GM12878 (cell line): ENCODE results near the gene SLC39A13. TPM values are rescaled to one million over a fixed set of nuclear protein-coding genes. Genes with fewer than 3 reads are reported as not detected.

ENCODE experiments used
- ATAC-seq: fragments of 200-7000 bp; cut with Tn5 transposase; 3 replicates; pipeline ENCODE4 v1.9.1; 2020; ENCODE audit warnings: mild to moderate bottlenecking, moderate library complexity
- BruUV-seq: library from RNA; stranded (reverse); fragments of 400-500 nt; replicated peaks from 2 replicates; lab custom pipeline; 2021; lab: Mats Ljungman, UMichigan
- CTCF ChIA-PET: fragments of 300-600 bp; sonication (Branson Sonifier 250); formaldehyde crosslinking; extraction: SDS; loops from one replicate; lab custom pipeline; 2021; ENCODE audit warnings: inconsistent platforms; lab: Yijun Ruan, JAX
- POLR2A ChIA-PET: fragments of 350-600 bp; formaldehyde crosslinking; extraction: SDS; loops from one replicate; lab custom pipeline; 2021; ENCODE audit warnings: inconsistent platforms; lab: Charles Lee
- RAD21 ChIA-PET: fragments of 300-600 bp; sonication (Branson Sonifier 250); formaldehyde crosslinking; loops from one replicate; lab custom pipeline; 2023; ENCODE audit warnings: antibody characterized with exemption; ENCODE audit not compliant: unreplicated experiment; lab: Charles Lee
- SMC1A ChIA-PET: fragments of 300-600 bp; sonication (Branson Sonifier 250); formaldehyde crosslinking; loops from one replicate; lab custom pipeline; 2023; ENCODE audit not compliant: unreplicated experiment, uncharacterized antibody; lab: Charles Lee
- DNase-seq: peaks from one replicate; pipeline ENCODE4 v3.0.0-alpha.2; 2011; ENCODE audit warnings: low read depth, low spot score
- FAIRE-seq: peaks from 3 replicates; lab custom pipeline; 2011; peaks lifted over from hg19 to GRCh38; lab: Jason Lieb, UNC
- H2AFZ ChIP-seq: 2 replicates; pipeline ENCODE4 v1.6.0; 2011; ENCODE audit warnings: low read depth, low read length, control low read depth; ENCODE audit not compliant: control insufficient read depth
- H3K27ac ChIP-seq: 2 replicates; pipeline ENCODE4 v1.5.1; 2011; ENCODE audit warnings: control low read depth; ENCODE audit not compliant: control insufficient read depth, insufficient read depth
- H3K27me3 ChIP-seq, 2 experiments: replicated peaks in 1 of 2; 2 replicates each; pipeline versions ENCODE4 v1.6.0 to v1.6.1; 2011; ENCODE audit warnings: low read length in 1 of 2; ENCODE audit not compliant: control insufficient read depth in 2 of 2, insufficient read depth in 2 of 2
- H3K36me3 ChIP-seq, 2 experiments: 2 replicates each; pipeline ENCODE4 v1.5.1; 2011; ENCODE audit warnings: low read length in 1 of 2; ENCODE audit not compliant: control insufficient read depth in 2 of 2, insufficient read depth in 2 of 2
- H3K4me1 ChIP-seq: 2 replicates; pipeline ENCODE4 v1.6.1; 2011; ENCODE audit warnings: mild to moderate bottlenecking, low read length, moderate library complexity, mixed read lengths; ENCODE audit not compliant: control insufficient read depth, insufficient read depth
- H3K4me2 ChIP-seq: 2 replicates; pipeline ENCODE4 v1.6.0; 2011; ENCODE audit warnings: control low read depth; ENCODE audit not compliant: control insufficient read depth, insufficient read depth
- H3K4me3 ChIP-seq: fragments of 200-600 bp; sonication (generic); 2 replicates; pipeline ENCODE4 v1.5.1; 2016
- H3K79me2 ChIP-seq: 2 replicates; pipeline ENCODE4 v1.6.0; 2011; ENCODE audit warnings: low read length; ENCODE audit not compliant: control insufficient read depth, insufficient read depth
- H3K9ac ChIP-seq: 2 replicates; pipeline ENCODE4 v1.8.0; 2011; ENCODE audit warnings: low read length, control low read depth, mixed read lengths; ENCODE audit not compliant: control insufficient read depth, insufficient read depth
- H3K9me3 ChIP-seq: replicated peaks from 3 replicates; pipeline ENCODE4 v1.5.1; 2011; ENCODE audit warnings: mild to moderate bottlenecking, low read length; ENCODE audit not compliant: control insufficient read depth, insufficient read depth
- H4K20me1 ChIP-seq: 2 replicates; pipeline ENCODE4 v1.6.0; 2011; ENCODE audit not compliant: control insufficient read depth, insufficient read depth
- ASH2L ChIP-seq: fragments of 300-600, 200-600 bp; sonication (generic); IDR thresholded peaks from 2 replicates; pipeline ENCODE4 v1.6.1; 2017; ENCODE audit warnings: low read depth, mild to moderate bottlenecking, borderline replicate concordance
- BMI1 ChIP-seq: fragments of 450-650 bp; IDR thresholded peaks from 2 replicates; pipeline ENCODE4 v1.6.1; 2016; ENCODE audit warnings: mild to moderate bottlenecking, moderate library complexity, borderline replicate concordance
- CBX3 ChIP-seq: fragments of 200-600 bp; sonication (generic); IDR thresholded peaks from 2 replicates; pipeline ENCODE4 v1.6.1; 2016; ENCODE audit warnings: low read depth, borderline replicate concordance
- EED ChIP-seq: sonication (generic); IDR thresholded peaks from 2 replicates; pipeline ENCODE4 v1.6.1; 2016; ENCODE audit warnings: antibody characterized with exemption, low read depth
- GATAD2B ChIP-seq: fragments of 450-650 bp; conservative IDR thresholded peaks from 2 replicates; pipeline ENCODE4 v1.6.1; 2017; ENCODE audit warnings: low read depth, mild to moderate bottlenecking, moderate library complexity
- HDAC6 ChIP-seq: fragments of 200-600 bp; sonication (generic); IDR thresholded peaks from one replicate; pipeline ENCODE4 v1.8.0; 2017; ENCODE audit warnings: antibody characterized with exemption; ENCODE audit not compliant: unreplicated experiment
- IKZF2 ChIP-seq, 2 experiments: fragments of 450-650 bp; IDR thresholded peaks; 2 replicates each; pipeline ENCODE4 v1.6.1; 2017; ENCODE audit warnings: mild to moderate bottlenecking in 2 of 2, moderate library complexity in 2 of 2
- MEF2B ChIP-seq: fragments of 450-650 bp; IDR thresholded peaks from 2 replicates; pipeline ENCODE4 v1.6.1; 2018; ENCODE audit warnings: mild to moderate bottlenecking, moderate library complexity; ENCODE audit not compliant: partially characterized antibody, poor library complexity, severe bottlenecking
- MYB ChIP-seq: fragments of 150-350 bp; IDR thresholded peaks from 2 replicates; pipeline ENCODE4 v1.6.1; 2014; ENCODE audit warnings: mild to moderate bottlenecking, low read depth, low read length, borderline replicate concordance
- NRF1 ChIP-seq: conservative IDR thresholded peaks from 2 replicates; pipeline ENCODE4 v1.6.1; 2011; ENCODE audit warnings: mild to moderate bottlenecking, low read depth, low read length, improper control_type of control experiment
- PAX8 ChIP-seq: fragments of 450-650 bp; IDR thresholded peaks from 2 replicates; pipeline ENCODE4 v1.6.1; 2017; ENCODE audit warnings: mild to moderate bottlenecking, moderate library complexity
- STAT3 ChIP-seq: IDR thresholded peaks from 2 replicates; pipeline ENCODE4 v1.6.1; 2011; ENCODE audit warnings: low read depth, low read length, improper control_type of control experiment
- TCF3 ChIP-seq: IDR thresholded peaks from 2 replicates; pipeline ENCODE4 v1.6.1; 2012; ENCODE audit warnings: low read depth, mild to moderate bottlenecking, low read length, borderline replicate concordance; ENCODE audit not compliant: insufficient read depth
- YY1 ChIP-seq: IDR thresholded peaks from 2 replicates; pipeline ENCODE4 v1.6.1; 2011; ENCODE audit warnings: low read depth, mild to moderate bottlenecking, low read length
- WGBS: methylation state at CpG from one replicate; pipeline ENCODE4 v1.1.6; 2016; ENCODE audit warnings: low lambda C conversion rate; ENCODE audit not compliant: insufficient replicate concordance, insufficient coverage; ENCODE audit errors: missing lambda C conversion rate; 5-methylcytosine and 5-hydroxymethylcytosine counted together
- in situ Hi-C: fragments of 300-500 bp; cut with MboI; formaldehyde crosslinking; loops from 9 replicates; pipeline ENCODE4 v1.14.3; 2018; ENCODE audit warnings: mixed read lengths
- intact Hi-C: fragments of 100-400 bp; cut with micrococcal nuclease; formaldehyde crosslinking; loops from one replicate; pipeline ENCODE4 v1.14.2; 2022; ENCODE audit not compliant: unreplicated experiment
- polyA plus RNA-seq, 11 experiments: library from polyadenylated mRNA; depleted of rRNA in 4 of 11; unstranded in 6 of 11; stranded (reverse) in 5 of 11; fragments of >200 nt; fragmentation: Nextera tagmentation in 4 of 11; fragmentation: Illumina TruSeq in 1 of 11; extraction: Ambion mirVana in 4 of 11; extraction: Trizol in 1 of 11; gene quantifications; 1 replicate in 1 of 11; 2 replicates in 10 of 11; pipeline versions ENCODE4 v1.2.1 to v1.2.3, GENCODE V29; 2011 to 2016; ENCODE audit warnings: inconsistent platforms in 2 of 11, missing spikeins in 2 of 11, low read depth in 1 of 11
- total RNA-seq, 4 experiments: library from RNA; depleted of rRNA in 3 of 4; stranded (reverse); fragments of >200 nt in 3 of 4; fragmentation: Illumina TruSeq in 1 of 4; extraction: Trizol in 1 of 4; gene quantifications; 2 replicates each; pipeline versions ENCODE4 v1.2.1 to v1.2.3, GENCODE V29; 2013 to 2021
- TF ChIP-seq, protein P1 (sequence below): IDR thresholded peaks from 2 replicates; pipeline ENCODE4 v1.6.1; 2012; ENCODE audit warnings: low read length, inconsistent platforms
- TF ChIP-seq, protein P2 (sequence below): IDR thresholded peaks from 2 replicates; pipeline ENCODE4 v1.6.1; 2011; ENCODE audit warnings: mild to moderate bottlenecking, low read depth, low read length, moderate library complexity; ENCODE audit not compliant: insufficient replicate concordance

The SLC39A13 gene
- total and polyA plus RNA-seq, 10 of the 15 experiments (the other 5 are each of a cell fraction or from before 2014, with no cell fraction given) = 0.23 to 19.8 (median 6.3) TPM

DNA sequence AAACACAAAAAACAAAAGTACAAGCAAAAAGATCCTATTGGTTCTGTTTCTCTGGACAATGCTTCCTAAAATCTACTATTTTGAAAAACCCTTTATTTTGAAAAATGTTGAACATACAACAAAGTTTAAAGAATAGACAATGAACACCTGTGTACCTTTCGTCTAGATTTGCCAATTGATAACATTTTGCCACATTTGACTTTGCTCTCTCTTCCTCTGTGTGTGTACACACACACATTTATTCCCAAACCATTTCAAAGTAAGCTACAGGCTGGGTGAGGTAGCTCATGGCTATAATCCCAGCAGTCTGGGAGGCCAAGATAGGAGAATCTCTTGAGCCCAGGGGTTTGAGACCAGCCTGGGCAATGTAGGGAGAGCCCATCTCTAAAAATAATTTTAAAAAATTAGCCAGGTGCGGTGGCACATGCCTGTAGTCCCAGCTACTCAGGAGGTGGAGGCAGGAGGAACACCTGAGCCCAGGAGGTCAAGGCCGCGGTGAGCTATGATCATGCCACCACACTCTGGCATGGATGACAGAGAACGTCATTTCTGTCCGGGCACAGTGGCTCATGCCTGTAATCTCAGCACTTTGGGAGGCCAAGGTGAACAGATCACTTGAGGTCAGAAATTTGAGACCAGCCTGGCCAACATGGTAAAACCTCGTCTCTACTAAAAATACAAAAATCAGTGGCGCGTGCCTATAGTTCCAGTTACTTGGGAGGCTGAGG, 23.1 kb downstream of the SLC39A13 start:
- RAD21 ChIA-PET = no interaction called here
- Histone ChIP-seq H3K9me3 (no peaks in the 10 kb centered on the region), H3K27me3 (no peaks in the 10 kb centered on the region; a peak in 1 of 4 replicates), H3K36me3 (no peaks in the 10 kb centered on the region), H3K4me2 (no peak overlapping the region), H3K4me1 (no peaks in the 10 kb centered on the region), H4K20me1 (no peaks in the 10 kb centered on the region), H3K4me3 (no peak overlapping the region), H3K79me2 (no peaks in the 10 kb centered on the region), H3K27ac (no peak overlapping the region), H2AFZ (no peak overlapping the region), H3K9ac (no peak overlapping the region)
- WGBS = 53% methylated on average over 9 of the region's 9 CpGs
- BruUV-seq = no TSS peak
- CTCF ChIA-PET = interaction anchor here (0.6 to 1.6 kb wide), 5 partner anchors 19 to 525 kb away, joined by 3 to 4 read pairs (median 3); no protein-coding TSS in a partner anchor
- intact Hi-C loops (no loop called here), in situ Hi-C loops (no loop called here)
- DNase-seq (no peak), FAIRE-seq (no peak), ATAC-seq (no peak)
- TF ChIP-seq IKZF2 (IDR thresholded peaks at IDR 0.05) (no peak), PAX8 (no peak), MEF2B (no peak), BMI1 (no peak), TCF3 (no peak)
- POLR2A ChIA-PET = no interaction called here
- SMC1A ChIA-PET = no interaction called here

DNA sequence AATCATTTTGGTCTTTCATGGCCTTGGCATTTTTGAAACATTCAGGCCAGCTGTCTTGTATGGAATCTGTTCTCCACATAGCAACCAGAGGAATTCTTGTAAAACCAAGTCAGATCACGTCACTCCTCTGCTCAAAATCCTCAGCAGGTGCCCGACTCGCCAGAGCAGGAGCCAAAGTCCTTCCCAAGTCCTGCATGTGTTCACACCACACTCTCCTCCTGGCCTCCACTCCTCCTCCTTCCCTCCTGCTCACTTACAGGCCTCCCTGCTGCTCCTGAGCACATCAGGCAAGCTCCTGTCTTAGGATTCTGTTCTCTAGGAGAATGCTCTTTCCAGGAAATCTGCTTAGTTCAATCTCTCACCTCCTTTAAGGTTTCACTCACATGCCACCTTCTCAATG, 24.8 kb downstream of the SLC39A13 start:
- no peaks in the 10 kb centered on the region for H3K79me2 ChIP-seq
- no TSS peak for BruUV-seq
- ChIA-PET CTCF (no interaction called here), RAD21 (no interaction called here), POLR2A (no interaction called here), SMC1A (no interaction called here)
- no peak overlapping the region for H3K4me2 ChIP-seq
- no peak overlapping the region for H2AFZ ChIP-seq
- H3K27me3 ChIP-seq = no peaks in the 10 kb centered on the region; a peak in 1 of 4 replicates
- no peaks in the 10 kb centered on the region for H3K4me1 ChIP-seq
- H4K20me1 ChIP-seq = no peaks in the 10 kb centered on the region
- ATAC-seq (no peak), DNase-seq (no peak), FAIRE-seq (no peak)
- H3K4me3 ChIP-seq = no peak overlapping the region
- in situ Hi-C loops (no loop called here), intact Hi-C loops (no loop called here)
- H3K36me3 ChIP-seq = no peaks in the 10 kb centered on the region
- 50% methylated on average over 3 of the region's 3 CpGs for WGBS
- no peak overlapping the region for H3K27ac ChIP-seq
- H3K9ac ChIP-seq = no peak overlapping the region
- no peaks in the 10 kb centered on the region for H3K9me3 ChIP-seq
- TF ChIP-seq ASH2L (no peak), STAT3 (no peak), HDAC6 (no peak), NRF1 (no peak), IKZF2 (IDR thresholded peaks at IDR 0.05) (no peak), EED (no peak), YY1 (no peak), MYB (no peak), CBX3 (no peak), GATAD2B (no peak)
- TF ChIP-seq, protein P1, sequence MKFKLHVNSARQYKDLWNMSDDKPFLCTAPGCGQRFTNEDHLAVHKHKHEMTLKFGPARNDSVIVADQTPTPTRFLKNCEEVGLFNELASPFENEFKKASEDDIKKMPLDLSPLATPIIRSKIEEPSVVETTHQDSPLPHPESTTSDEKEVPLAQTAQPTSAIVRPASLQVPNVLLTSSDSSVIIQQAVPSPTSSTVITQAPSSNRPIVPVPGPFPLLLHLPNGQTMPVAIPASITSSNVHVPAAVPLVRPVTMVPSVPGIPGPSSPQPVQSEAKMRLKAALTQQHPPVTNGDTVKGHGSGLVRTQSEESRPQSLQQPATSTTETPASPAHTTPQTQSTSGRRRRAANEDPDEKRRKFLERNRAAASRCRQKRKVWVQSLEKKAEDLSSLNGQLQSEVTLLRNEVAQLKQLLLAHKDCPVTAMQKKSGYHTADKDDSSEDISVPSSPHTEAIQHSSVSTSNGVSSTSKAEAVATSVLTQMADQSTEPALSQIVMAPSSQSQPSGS = no peak
- TF ChIP-seq, protein P2, sequence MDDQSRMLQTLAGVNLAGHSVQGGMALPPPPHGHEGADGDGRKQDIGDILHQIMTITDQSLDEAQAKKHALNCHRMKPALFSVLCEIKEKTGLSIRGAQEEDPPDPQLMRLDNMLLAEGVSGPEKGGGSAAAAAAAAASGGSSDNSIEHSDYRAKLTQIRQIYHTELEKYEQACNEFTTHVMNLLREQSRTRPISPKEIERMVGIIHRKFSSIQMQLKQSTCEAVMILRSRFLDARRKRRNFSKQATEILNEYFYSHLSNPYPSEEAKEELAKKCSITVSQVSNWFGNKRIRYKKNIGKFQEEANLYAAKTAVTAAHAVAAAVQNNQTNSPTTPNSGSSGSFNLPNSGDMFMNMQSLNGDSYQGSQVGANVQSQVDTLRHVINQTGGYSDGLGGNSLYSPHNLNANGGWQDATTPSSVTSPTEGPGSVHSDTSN = no peak
